Measurements from ENCODE around the gene PLCB1.

DNA sequence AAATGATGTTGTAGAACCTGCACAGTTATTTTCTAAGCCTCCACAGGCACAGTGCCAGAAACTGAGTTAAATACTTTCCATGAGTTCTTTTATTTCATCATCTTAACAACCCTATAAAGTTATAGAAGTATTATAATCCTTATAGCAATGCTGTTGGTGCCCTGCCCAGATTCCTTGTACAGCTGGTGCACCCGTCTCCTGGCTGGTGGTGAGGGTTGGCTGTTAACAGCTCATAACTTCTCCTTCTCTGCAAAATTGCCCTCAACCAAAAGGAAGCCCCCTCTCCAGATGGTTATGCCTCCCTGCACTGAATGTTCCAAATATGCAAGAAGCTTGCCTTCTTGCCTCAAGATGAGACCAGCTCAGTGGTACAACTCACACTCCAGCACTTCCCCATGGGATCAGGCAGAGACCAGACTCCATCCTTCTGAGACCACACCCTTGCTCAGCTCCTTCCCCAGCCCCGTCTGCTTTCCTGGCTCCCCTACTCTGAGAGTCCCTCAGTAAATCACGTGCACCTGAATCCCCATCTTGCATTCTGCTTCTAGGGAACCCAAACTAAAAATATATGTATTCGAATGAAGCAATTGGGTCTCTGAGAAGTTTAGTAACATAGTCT lies 632.4 kb downstream of the PLCB1 start:
- TF ChIP-seq, protein P1, sequence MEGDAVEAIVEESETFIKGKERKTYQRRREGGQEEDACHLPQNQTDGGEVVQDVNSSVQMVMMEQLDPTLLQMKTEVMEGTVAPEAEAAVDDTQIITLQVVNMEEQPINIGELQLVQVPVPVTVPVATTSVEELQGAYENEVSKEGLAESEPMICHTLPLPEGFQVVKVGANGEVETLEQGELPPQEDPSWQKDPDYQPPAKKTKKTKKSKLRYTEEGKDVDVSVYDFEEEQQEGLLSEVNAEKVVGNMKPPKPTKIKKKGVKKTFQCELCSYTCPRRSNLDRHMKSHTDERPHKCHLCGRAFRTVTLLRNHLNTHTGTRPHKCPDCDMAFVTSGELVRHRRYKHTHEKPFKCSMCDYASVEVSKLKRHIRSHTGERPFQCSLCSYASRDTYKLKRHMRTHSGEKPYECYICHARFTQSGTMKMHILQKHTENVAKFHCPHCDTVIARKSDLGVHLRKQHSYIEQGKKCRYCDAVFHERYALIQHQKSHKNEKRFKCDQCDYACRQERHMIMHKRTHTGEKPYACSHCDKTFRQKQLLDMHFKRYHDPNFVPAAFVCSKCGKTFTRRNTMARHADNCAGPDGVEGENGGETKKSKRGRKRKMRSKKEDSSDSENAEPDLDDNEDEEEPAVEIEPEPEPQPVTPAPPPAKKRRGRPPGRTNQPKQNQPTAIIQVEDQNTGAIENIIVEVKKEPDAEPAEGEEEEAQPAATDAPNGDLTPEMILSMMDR (IDR thresholded peaks at IDR 0.05; ENCODE audit: low read depth, low read length, poor library complexity, severe bottlenecking), result no peak
- no peak for TF ChIP-seq EZH2phosphoT487 (IDR thresholded peaks at IDR 0.05; ENCODE audit: borderline replicate concordance, low read length)
